GM18499 (cell line): ENCODE measurements around the gene ZNF586.
A peak's percentile ranks its signal among the peaks of the same experiment; 100 is the strongest.
"Not testable (repeated sequence)": the region's sequence is repeated elsewhere in the genome, so short reads cannot be mapped to it uniquely, and the experiment has no call there.

Source experiments
- ATAC-seq: cut with Tn5 transposase; IDR thresholded peaks from one replicate; pipeline ENCODE4 v1.9.1; 2021; ENCODE audit warnings: moderate number of reproducible peaks; ENCODE audit not compliant: insufficient read depth, unreplicated experiment

Gene ZNF586

GRCh38 chr19:57788114-57788692, 18.7 kb downstream of the ZNF586 start:
- ATAC-seq = no peak

DNA sequence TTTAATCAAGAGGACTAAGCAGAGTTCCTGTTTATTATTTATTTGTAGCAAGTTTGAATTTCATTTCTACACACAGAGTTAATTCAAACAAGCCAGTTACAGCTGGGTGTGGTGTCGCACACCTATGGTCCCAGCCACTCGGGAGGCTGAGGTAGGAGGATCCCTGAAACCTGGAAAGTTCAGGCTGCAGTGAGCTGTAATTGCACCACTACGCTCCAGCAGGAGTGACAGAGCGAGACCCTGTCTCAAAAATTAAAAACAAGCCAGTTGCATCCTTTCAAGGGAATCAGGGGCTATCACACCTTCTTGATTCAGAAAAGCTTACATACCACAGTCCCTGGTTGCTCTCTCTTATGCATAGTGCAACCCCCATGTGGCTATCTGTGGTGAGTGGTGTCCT, 19.8 kb downstream of the ZNF586 start:
- ATAC-seq = no peak

DNA sequence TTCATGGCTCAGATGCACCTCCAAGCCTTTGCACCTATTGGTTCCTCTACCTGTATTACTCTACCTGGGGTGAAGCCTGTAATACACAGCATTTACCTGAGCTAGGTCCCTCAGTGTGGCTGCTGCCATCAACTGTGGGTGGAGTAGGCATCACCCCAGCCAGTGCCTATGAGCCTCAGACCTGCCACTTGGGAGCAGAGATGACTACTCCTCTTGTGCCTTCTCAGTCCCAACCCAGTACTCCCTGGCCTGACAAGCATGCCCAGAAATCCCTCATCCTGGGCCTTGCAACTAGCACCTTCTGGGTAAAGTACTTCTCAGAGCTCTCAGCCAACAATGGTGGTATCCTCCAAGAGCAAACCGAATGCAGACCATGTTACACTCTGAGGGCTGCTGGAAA, 27.1 kb downstream of the ZNF586 start:
- ATAC-seq = not testable (repeated sequence)

GRCh38 chr19:57800696-57801095, 31.2 kb downstream of the ZNF586 start:
- no peak for ATAC-seq

- no peak for ATAC-seq
Observed at GRCh38 chr19:57802269-57802668, 32.8 kb downstream of the ZNF586 start.

- ATAC-seq = no peak
Observed at GRCh38 chr19:57803265-57803593, 33.8 kb downstream of the ZNF586 start.

DNA sequence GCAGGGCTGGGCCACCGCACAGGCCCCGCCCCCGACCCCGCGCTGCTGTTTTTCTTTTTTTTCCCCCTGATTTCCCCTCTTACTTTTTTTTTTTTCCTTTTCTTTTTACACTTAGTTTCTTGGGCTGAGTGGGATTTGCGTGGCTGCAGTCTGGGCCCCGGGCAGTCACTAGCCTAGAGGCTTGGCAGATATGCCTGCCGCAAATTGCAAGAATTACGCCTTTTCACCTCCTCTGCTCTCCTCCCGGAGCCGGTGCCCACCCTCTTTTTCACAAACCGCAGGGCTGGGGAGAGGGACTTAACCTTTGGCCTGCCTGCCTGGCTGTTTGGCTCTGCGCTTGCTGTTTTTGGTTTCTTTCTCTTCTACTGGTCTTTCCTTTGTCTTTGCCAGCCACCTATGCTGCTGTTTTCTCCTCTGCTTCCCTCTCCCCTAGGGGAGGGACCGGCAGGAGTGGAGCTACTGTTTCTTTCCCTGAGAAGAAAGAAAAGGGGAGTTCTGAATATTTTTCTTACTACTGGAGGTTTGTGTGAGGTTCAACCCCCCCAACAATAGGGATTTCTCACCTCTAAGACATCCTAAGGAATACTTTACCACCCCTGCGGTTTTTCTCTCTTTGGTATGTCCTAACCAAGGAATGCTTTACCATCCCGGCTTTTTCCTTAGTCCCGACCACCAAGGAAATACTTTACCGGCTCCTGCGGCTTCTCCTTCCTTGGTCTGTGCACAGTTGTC, 34.3 kb downstream of the ZNF586 start:
- ATAC-seq = no peak

DNA sequence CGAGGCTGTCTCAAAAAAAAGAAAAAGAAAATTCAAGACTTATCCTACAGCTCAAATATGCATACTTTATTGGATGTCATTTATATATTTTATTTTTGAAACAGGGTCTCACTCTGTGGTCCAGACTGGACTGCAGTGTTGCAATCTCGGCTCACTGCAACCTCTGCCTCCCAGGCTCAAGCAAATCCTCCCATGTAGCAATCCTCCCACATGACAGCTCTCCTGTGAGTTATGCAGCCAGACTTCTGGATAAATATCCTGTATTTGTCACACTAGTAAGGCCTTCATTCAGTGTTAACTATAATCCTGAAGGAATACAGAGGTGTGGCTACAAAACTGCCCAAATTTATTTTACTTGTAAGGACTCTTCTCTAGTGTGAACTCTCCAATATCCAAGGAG, 38.1 kb downstream of the ZNF586 start:
- no peak for ATAC-seq

GRCh38 chr19:57810410-57811295, 41.2 kb downstream of the ZNF586 start:
- ATAC-seq = not testable (repeated sequence)

GRCh38 chr19:57812226-57812625, 42.8 kb downstream of the ZNF586 start:
- no peak for ATAC-seq

DNA sequence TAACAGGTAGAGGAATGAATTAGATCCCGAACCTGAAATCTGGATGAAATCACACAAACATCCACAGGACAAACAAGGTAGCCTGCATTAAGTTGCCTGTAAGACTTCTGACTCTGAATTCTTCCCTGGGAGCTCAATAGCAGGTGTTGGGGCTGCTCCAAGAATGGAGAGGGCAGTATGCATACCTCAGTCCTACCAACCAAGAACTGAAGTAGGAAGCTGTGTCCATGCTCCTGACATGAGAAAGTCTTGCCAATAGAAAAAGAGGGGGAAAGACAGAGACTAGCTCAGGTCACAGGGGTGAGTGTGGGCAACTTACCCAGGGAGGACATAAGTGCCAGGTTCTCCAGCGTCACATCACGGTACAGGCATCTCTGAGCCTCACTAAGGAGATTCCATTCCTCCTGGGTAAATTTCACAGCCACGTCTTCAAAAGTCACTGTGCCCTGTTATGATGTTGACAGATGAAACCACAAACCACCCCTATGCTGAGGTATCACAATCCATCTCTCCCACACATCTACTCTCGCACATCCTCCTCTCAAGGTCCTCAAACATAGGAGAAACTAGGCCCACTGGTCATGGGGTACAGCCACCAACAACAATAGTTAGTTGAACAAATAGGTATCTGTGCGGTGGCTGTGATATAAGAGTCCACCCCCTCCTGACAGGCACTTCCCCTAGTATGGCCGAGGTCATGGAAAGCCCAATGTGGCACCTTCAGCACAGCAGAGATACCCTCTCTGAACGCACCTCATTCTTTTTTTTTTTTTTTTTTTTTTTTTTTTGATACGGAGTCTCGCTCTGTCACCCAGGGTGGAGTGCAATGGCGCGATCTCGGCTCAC, 43.7 kb downstream of the ZNF586 start:
- ATAC-seq = not testable (repeated sequence)

DNA sequence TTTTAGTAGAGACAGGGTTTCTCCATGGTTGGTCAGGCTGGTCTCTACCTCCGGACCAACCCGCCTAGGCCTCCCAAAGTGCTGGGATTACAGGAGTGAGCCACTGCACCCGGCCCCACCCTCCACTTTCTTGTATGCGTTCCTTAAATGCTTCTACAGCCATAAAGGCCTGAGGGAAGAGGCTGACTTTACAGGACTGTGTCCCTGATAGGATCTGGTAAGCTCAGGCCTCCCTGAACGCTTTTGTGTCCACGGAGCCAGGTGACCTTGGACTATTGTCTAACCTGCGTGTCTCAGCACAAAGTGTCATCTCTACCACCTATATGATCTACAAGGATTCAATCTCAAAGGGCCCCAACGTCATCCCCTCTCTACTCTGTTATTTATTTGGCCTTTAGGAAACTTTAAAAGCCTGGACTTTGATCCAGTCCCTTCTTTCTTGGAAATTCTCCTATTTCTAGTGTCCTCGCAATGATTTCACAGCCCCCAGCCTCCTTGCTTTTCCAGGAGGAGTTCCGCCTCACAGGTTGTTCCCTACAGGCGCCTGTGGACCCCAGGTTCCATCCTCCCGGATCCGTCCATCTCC, 44.5 kb downstream of the ZNF586 start:
- no peak for ATAC-seq

DNA sequence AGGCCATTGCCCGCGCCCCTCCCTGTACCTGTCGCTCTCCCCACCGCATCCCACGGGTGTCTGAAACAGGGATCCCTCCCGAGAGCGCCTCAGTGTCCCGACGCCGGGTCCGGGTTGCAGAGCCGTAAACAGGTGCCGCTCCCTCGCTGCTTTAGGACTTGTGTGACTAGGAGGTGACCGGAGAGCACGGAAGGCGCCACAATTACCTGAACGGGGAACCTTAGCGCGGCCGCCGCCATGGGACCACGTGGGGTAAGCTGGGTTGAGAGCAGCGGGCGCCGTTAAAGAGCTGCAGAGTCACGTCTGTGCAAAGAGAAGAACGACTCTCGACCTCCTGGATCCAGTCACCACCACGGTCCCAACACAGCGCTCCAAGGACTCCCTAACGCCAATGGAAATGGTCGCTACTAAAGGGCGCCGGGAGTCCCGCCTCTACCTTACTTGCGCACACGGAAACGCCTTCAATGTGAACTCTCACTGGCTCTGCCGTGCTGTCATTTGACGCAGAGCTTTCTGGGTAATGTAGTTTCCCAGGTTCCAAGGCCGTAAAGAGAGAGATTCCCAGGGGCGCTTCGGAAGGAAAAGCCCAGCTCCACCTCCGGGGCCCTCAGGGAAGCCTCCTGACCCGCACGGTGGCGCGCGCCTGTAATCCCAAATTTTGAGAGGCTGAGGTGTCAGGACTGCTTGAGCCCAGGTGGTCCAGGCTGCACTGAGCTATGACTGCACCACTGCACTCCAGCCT, 45.2 kb downstream of the ZNF586 start, which contains the start of gene ZNF552:
ZNF552 (minus strand) TSS at position 409 of the 742 bp plus-strand sequence; CDS start at position 239, 170 bp downstream.
- ATAC-seq = no peak

DNA sequence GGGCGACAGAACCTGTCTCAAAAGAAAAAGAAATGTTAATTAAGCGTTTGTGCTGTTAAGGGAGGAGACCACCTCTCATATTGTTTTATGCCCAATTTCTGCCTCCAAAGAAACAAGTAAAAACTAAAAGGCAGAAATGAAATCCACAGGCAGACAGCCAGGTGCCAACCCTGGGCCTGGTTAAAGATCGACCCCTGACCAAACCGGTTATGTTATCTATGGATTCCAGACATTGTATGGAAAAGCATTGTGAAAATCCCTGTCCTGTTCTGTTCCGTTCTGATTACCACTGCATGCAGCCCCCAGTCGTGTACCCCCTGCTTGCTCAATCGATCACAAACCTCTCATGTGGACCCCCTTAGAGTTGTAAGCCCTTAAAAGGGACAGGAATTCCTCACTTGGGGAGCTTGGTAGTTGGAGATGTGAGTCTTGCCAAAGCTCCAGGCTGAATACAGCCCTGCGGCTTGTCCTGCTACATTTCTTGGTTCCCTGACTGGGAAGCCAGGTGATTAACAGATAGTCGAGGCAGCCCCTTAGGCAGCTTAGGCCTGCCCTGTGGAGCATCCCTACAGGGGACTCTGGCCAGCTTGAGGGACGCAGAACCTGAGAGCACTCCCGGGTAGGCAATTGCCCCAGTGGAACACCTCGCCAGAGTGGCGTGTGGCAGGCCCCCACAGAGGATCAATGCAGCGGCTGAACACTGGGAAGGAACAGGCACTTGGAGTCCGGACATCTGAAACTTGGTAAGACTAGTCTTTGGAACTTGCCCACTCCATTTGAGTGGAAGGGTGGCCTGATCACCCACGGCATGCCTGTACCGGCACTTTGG, 46.0 kb downstream of the ZNF586 start:
- no peak for ATAC-seq

DNA sequence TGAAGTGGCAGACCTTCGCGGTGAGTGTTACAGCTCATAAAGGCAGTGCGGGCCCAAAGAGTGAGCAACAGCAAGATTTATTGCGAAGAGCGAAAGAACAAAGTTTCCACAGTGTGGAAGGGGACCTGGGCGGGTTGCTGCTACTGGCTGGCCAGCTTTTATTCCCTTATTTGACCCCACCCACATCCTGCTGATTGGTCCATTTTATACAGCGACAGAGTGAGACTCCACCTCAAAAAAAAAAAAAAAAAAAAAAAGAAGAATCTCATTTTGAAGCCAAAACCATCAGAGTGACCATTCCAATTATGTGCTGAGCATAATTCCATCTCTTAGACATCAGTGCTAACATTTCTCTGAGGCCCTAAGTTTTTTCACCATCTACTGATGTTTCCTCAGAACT, 47.2 kb downstream of the ZNF586 start:
- ATAC-seq = no peak

- no peak for ATAC-seq
Observed at GRCh38 chr19:57817976-57818375, 48.5 kb downstream of the ZNF586 start.

GRCh38 chr19:57818378-57818777, 48.9 kb downstream of the ZNF586 start:
- no peak for ATAC-seq

GRCh38 chr19:57819475-57820148, 50.1 kb downstream of the ZNF586 start:
- peak; percentile 78 for ATAC-seq
